Measurements from ENCODE around the gene DHCR24. TPM values are rescaled to one million over a fixed set of nuclear protein-coding genes. Genes with fewer than 3 reads are reported as not detected.

The DHCR24 gene
- total and polyA plus RNA-seq, 2 donors (not counting 1 experiment from before 2014, with no cell fraction given) = 5.2 to 13.3 TPM

DNA sequence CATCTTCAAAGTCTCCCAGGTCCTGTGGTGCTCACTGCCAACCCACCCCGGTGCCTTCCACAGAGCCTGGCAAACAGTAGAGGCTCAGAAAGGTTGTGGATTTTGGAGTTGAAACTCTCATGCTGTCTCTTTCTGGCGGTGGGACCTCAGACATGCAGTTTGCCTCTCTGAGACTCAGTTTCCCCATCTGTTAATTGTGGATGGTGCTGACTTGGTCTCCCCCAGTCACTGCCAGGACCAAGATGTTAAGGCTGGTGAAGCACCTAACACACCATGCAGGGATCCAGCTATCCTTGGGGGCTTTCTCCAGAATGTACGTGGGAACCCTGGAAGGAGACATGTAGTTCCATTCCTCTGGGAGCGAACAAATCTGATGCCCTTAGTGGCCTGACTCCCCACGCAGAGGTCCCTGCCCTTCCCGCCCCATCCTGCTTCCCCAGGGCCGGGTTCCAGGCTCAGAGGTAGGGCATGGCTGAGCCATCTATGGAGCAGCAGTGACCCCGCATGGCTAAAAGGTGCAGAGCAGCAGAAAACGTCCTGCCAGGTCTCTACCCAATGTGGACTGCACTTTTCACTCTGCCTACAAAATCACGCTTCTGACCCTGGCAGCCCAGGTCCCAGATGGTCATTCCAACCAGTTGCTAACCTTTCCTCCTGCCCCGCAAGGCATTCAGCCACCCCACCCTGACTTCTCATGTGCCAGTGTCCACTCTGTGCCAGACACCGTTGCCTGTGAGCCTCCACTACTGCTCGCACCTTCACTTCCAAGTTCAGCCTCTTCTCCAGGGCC is 76.6 kb downstream of the DHCR24 start:
- no peaks in the 10 kb centered on the region for H3K27me3 Mint-ChIP-seq
- H3K4me3 Mint-ChIP-seq = no peak overlapping the region
- H2AFZ ChIP-seq (ENCODE audit: insufficient read depth, low read depth, low read length, poor library complexity, severe bottlenecking) = no peak overlapping the region
- DNase-seq (peak; percentile 66), ATAC-seq (ENCODE audit: low read depth) (peak; percentile 82)
- no peak overlapping the region for H3K4me3 ChIP-seq (ENCODE audit: control extremely low read depth in 1 of 5, extremely low read depth in 1 of 5, insufficient read depth in 1 of 5, low read depth in 2 of 5, low read length in 4 of 5)
- H3K9ac ChIP-seq (ENCODE audit: low read length) = no peak overlapping the region
- TF ChIP-seq, protein P1, sequence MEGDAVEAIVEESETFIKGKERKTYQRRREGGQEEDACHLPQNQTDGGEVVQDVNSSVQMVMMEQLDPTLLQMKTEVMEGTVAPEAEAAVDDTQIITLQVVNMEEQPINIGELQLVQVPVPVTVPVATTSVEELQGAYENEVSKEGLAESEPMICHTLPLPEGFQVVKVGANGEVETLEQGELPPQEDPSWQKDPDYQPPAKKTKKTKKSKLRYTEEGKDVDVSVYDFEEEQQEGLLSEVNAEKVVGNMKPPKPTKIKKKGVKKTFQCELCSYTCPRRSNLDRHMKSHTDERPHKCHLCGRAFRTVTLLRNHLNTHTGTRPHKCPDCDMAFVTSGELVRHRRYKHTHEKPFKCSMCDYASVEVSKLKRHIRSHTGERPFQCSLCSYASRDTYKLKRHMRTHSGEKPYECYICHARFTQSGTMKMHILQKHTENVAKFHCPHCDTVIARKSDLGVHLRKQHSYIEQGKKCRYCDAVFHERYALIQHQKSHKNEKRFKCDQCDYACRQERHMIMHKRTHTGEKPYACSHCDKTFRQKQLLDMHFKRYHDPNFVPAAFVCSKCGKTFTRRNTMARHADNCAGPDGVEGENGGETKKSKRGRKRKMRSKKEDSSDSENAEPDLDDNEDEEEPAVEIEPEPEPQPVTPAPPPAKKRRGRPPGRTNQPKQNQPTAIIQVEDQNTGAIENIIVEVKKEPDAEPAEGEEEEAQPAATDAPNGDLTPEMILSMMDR (IDR thresholded peaks at IDR 0.05) = peak; percentile 88
- TF ChIP-seq EZH2 (IDR thresholded peaks at IDR 0.05; ENCODE audit: borderline replicate concordance, insufficient read depth, low read depth, low read length, poor library complexity, severe bottlenecking) = no peak
- WGBS (ENCODE audit: insufficient coverage) = 32% methylated on average over 12 of the region's 13 CpGs
- H3K27ac Mint-ChIP-seq = no peak overlapping the region
- no peaks in the 10 kb centered on the region for H3K79me2 ChIP-seq (ENCODE audit: control insufficient read depth, insufficient read depth, low read length)
- no peaks in the 10 kb centered on the region for H4K20me1 ChIP-seq (ENCODE audit: control insufficient read depth, insufficient read depth, low read length, poor library complexity, severe bottlenecking)
- CTCF ChIA-PET = interaction anchor here (0.6 to 3.3 kb wide), 11 partner anchors 9 to 950 kb away, joined by 3 to 11 read pairs (median 3); partner anchors contain the start of gene TTC22
- POLR2A ChIA-PET = no interaction called here
- H3K36me3 ChIP-seq (replicated peaks in 1 of 2; ENCODE audit: control extremely low read depth in 1 of 2, control insufficient read depth in 1 of 2, extremely low read depth in 1 of 2, insufficient read depth in 2 of 2, low read length in 1 of 2) = no peaks in the 10 kb centered on the region
- no peaks in the 10 kb centered on the region for H3K4me1 Mint-ChIP-seq
- H3K9me3 ChIP-seq (ENCODE audit: control extremely low read depth in 1 of 3, control insufficient read depth in 2 of 3, insufficient read depth in 1 of 3, low read length in 2 of 3) = no peaks in the 10 kb centered on the region
- H3K4me2 ChIP-seq (replicated peaks; ENCODE audit: low read depth, low read length, poor library complexity, severe bottlenecking) = no peak overlapping the region
- no peaks in the 10 kb centered on the region for H3K27me3 ChIP-seq (replicated peaks in 1 of 4; ENCODE audit: control extremely low read depth in 1 of 4, control insufficient read depth in 3 of 4, insufficient read depth in 4 of 4, low read length in 3 of 4)
- H3K27ac ChIP-seq (ENCODE audit: low read length in 2 of 2) = no peak overlapping the region
- intact Hi-C loops (cut with micrococcal nuclease) = loop anchor here (1.0 to 5.0 kb wide), 3 partner anchors 740 to 949 kb away; no protein-coding TSS in a partner anchor
- H3K4me1 ChIP-seq (ENCODE audit: control insufficient read depth in 2 of 2, insufficient read depth in 2 of 2, low read length in 2 of 2) = no peaks in the 10 kb centered on the region
- H3K9me3 Mint-ChIP-seq (ENCODE audit: insufficient read depth) = no peaks in the 10 kb centered on the region

DNA sequence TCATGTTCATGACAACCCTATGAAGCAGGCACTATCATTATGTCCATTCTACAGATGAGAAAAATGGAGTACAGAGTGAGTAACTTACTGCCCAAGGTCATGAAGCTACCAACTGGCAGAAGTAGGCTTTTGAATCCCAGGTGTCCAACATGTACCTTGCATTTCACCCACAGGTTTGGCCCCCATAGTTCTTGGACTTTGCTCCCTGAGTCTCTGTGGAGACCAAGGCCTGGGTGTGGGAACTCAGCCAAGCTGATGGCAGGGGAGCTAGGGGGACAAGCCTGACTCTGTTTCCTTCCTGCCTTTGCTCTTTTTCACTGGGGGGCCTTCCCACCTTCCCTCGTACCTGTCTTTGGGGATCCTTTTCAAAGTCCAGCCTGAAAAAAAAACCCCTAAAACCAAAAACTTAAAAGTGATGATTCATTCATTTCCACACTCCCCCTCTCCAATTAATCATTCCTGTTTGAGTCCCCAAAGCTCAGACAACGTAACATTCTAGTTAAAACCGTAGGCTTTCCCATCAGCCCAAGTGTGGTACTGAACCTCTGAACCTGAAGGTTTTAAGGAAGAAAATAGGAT is 77.4 kb downstream of the DHCR24 start:
- no peak overlapping the region for H3K27ac ChIP-seq (ENCODE audit: low read length in 2 of 2)
- POLR2A ChIA-PET = no interaction called here
- intact Hi-C loops (cut with micrococcal nuclease) = loop anchor here (1.0 to 5.0 kb wide), 3 partner anchors 739 to 948 kb away; no protein-coding TSS in a partner anchor
- H3K4me2 ChIP-seq (replicated peaks; ENCODE audit: low read depth, low read length, poor library complexity, severe bottlenecking) = no peak overlapping the region
- H3K4me3 Mint-ChIP-seq = no peak overlapping the region
- H3K36me3 ChIP-seq (replicated peaks in 1 of 2; ENCODE audit: control extremely low read depth in 1 of 2, control insufficient read depth in 1 of 2, extremely low read depth in 1 of 2, insufficient read depth in 2 of 2, low read length in 1 of 2) = no peaks in the 10 kb centered on the region
- no peak for ATAC-seq (ENCODE audit: low read depth)
- H3K4me3 ChIP-seq (ENCODE audit: control extremely low read depth in 1 of 5, extremely low read depth in 1 of 5, insufficient read depth in 1 of 5, low read depth in 2 of 5, low read length in 4 of 5) = no peak overlapping the region
- WGBS (ENCODE audit: insufficient coverage) = 46% methylated on average over 2 of the region's 3 CpGs
- no peak for TF ChIP-seq EZH2 (IDR thresholded peaks at IDR 0.05; ENCODE audit: borderline replicate concordance, insufficient read depth, low read depth, low read length, poor library complexity, severe bottlenecking)
- TF ChIP-seq, protein P1 (IDR thresholded peaks at IDR 0.05) = no peak
- no peaks in the 10 kb centered on the region for H3K27me3 Mint-ChIP-seq
- no peaks in the 10 kb centered on the region for H3K79me2 ChIP-seq (ENCODE audit: control insufficient read depth, insufficient read depth, low read length)
- DNase-seq = no peak
- H3K27me3 ChIP-seq (replicated peaks in 1 of 4; ENCODE audit: control extremely low read depth in 1 of 4, control insufficient read depth in 3 of 4, insufficient read depth in 4 of 4, low read length in 3 of 4) = no peaks in the 10 kb centered on the region
- H2AFZ ChIP-seq (ENCODE audit: insufficient read depth, low read depth, low read length, poor library complexity, severe bottlenecking) = no peak overlapping the region
- H3K4me1 Mint-ChIP-seq = no peaks in the 10 kb centered on the region
- H4K20me1 ChIP-seq (ENCODE audit: control insufficient read depth, insufficient read depth, low read length, poor library complexity, severe bottlenecking) = no peaks in the 10 kb centered on the region
- H3K9me3 ChIP-seq (ENCODE audit: control extremely low read depth in 1 of 3, control insufficient read depth in 2 of 3, insufficient read depth in 1 of 3, low read length in 2 of 3) = no peaks in the 10 kb centered on the region
- no peaks in the 10 kb centered on the region for H3K9me3 Mint-ChIP-seq (ENCODE audit: insufficient read depth)
- no peak overlapping the region for H3K27ac Mint-ChIP-seq
- H3K4me1 ChIP-seq (ENCODE audit: control insufficient read depth in 2 of 2, insufficient read depth in 2 of 2, low read length in 2 of 2) = no peaks in the 10 kb centered on the region
- H3K9ac ChIP-seq (ENCODE audit: low read length) = no peak overlapping the region
- CTCF ChIA-PET = interaction anchor here (0.8 to 3.3 kb wide), 9 partner anchors 8 to 949 kb away, joined by 3 to 11 read pairs (median 3); partner anchors contain the start of gene TTC22
